ENCODE data around the gene GPR65. TPM values are rescaled to one million over a fixed set of nuclear protein-coding genes. Genes with fewer than 3 reads are reported as not detected.
A peak's percentile ranks its signal among the peaks of the same experiment; 100 is the strongest.
"Not testable (repeated sequence)": the region's sequence is repeated elsewhere in the genome, so short reads cannot be mapped to it uniquely, and the experiment has no call there.

GPR65 gene
- total RNA-seq, 1 experiment from 2014 or later, result not detected

- DNase-seq (ENCODE audit: low spot score), result no peak
These were observed 364 bp upstream of the GPR65 start for GRCh38 chr14:88004506-88005036.

DNA sequence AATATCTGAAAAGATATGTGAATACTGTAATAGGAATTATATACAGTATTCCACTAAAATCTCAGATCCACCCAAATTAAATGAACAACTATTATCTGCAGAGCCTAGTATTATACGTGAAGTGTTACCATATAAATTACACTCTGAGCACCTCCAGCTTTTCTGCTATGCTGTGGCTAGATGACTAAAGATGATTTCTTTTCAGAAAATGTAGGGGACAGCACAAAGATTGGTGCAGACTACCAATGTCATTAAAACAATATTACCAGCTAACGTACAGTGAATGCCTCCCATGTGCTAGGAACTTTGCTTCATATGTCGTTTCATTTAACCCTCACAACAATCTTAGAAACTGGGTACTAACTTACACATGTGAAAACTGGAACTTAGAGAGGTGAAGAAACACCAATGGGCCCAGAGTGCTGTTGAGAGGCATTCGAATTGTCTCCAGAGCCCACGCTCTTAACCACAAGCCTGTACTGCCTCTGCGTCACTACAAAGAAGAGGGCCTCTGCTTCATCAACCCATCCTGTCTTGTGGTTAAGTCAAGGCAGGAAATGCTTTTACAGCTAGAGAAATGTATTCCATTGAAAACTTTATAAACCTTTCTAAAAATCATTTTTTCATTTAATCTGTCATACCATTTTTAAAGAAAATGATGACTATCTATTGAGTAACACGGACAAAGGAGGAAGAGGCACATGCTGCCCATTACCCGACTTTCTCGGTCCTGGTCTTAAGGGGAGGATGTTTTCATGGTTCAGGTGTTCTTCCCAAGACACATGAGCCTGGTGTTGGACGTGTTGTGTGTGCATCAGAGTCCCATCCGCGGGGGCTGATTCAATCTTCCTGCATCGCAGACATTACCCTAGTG is 1.3 kb downstream of the GPR65 start:
- no peak for DNase-seq (ENCODE audit: low spot score)

GRCh38 chr14:88007608-88008007 is 2.7 kb downstream of the GPR65 start:
- no peak for DNase-seq (ENCODE audit: low spot score)

DNA sequence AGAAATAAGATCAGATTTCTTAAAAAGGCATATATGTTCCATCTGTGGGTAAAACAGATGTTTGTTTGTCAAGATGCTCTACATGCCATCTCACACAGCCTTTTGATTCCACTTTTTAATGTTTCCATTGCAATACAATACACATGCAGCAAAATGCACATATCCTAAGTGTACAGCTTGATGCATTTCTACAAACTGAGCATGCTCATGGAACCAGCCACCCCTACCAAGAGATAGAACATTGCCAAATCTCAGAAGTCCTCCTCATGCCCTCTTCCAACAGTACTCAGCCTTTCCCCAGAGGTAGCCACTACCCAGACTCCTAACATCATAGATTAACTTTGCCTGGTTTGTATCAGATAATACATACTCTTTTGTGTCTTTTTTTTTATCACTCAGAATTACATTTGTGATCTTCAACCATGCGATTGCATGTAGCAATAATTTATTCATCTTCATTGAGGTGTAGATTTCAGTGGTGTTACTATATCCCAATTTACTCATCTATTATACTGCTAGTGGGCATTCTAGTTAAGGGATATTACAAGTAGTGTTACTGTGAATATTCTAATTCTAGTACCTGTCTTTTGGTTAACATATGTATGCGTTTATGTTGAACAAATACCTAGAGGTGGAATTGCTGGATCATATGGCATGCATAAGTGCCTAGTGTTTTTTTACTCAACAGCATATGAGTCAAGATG is 3.3 kb downstream of the GPR65 start:
- no peak for DNase-seq (ENCODE audit: low spot score)

DNA sequence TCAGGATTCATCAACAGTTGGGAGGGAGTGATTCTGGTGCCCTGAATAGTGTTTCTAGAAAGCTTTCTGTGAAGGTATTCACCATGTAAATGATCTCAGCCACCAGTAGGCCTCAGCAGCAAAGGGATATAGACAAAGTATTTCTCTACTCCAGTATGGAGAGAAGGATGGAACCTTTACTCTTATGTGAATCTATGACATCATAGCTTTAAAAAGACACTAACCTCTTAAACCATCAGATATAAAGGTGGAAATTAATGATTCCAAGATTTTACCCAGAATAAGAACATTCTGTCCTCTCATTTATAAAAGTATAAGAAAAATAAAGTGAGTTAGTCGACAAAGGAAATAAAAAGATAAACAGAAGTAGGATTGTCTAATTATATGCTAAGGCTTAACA is 4.6 kb downstream of the GPR65 start:
- no peak for DNase-seq (ENCODE audit: low spot score)

GRCh38 chr14:88010331-88010730 is 5.4 kb downstream of the GPR65 start:
- DNase-seq (ENCODE audit: low spot score), result no peak

GRCh38 chr14:88012495-88012894 is 7.6 kb downstream of the GPR65 start:
- no peak for DNase-seq (ENCODE audit: low spot score)

DNA sequence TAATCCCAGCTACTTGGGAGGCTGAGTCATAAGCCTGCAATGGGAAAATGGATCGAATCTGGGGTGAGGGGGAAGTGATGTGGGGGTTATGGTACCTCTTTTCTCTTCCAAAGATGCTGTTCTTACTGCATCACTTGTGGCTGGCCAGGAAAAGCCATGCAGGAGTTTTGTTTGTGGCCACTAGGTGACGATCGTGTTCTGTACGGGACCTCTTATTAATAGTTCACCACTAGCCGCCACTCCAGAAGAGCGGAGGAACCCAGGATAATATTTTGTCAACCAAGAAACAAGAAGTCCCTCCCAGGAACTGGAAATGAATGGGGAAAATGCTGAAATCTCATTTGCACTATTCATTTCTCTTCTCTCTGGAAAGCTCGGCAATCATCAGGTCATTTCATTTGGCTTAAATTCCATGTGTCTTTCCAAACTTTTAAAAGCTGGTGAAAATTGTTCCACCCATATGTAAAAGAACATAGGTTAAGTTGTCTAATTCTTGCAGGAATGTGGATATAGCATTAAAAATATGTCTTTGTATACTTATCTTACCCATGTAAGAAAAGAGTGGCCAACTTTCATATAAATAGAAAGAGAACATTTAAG is 8.9 kb downstream of the GPR65 start:
- peak; percentile 53 for DNase-seq (ENCODE audit: low spot score)

DNA sequence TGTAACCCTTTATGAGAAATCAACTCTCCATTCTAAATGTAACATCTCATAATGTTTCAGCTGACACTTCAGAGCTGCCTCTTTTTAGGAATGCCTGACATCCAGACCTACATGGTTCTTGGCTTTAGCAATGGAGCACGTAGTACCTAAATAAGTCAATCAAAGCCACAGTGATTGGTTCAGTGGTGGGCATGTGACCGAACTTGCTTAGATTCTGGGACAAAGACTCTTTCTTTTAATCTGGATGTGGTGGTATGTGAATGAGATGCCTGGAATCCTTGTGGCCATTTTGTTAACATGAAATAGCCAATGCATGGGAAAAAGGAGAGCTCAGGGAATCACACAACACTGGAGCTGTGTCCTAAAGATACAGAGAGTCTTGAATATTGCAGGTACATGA is 11.8 kb downstream of the GPR65 start:
- no peak for DNase-seq (ENCODE audit: low spot score)

GRCh38 chr14:88017535-88017934 is 12.6 kb downstream of the GPR65 start:
- no peak for DNase-seq (ENCODE audit: low spot score)

DNA sequence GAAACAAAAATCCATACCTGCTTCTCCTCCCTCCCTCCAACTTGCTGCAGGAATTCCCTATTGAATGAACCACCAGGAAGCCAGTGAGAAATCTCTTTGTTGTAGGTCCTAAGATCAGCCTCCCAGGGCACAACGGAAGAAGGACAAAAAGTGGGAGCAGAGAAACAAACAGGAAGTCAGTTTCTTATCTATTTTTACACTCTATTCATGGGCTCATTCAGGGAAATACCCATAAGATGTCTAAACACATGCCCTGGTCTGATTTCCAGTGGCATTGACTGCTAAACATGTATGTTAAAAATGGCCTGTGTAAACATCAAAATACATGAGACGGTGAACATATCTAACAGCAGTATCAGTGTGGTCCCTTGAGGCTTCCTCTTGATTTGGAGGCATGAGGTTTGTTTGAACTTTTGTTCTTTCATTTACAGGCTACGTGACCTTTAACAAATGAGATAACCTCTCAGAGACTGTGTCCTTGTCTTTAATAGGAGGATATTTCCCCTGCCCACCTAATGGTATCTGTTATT is 18.8 kb downstream of the GPR65 start:
- peak; percentile 1 for DNase-seq (ENCODE audit: low spot score)

- not testable (repeated sequence) for DNase-seq (ENCODE audit: low spot score)
These were observed 19.5 kb downstream of the GPR65 start for GRCh38 chr14:88024252-88025086.

GRCh38 chr14:88025313-88025712 is 20.4 kb downstream of the GPR65 start:
- no peak for DNase-seq (ENCODE audit: low spot score)

GRCh38 chr14:88026890-88027289 is 22.0 kb downstream of the GPR65 start:
- no peak for DNase-seq (ENCODE audit: low spot score)

GRCh38 chr14:88029500-88029899 is 24.6 kb downstream of the GPR65 start:
- DNase-seq (ENCODE audit: low spot score), result no peak

- no peak for DNase-seq (ENCODE audit: low spot score)
These were observed 25.1 kb downstream of the GPR65 start for GRCh38 chr14:88030079-88030478.

DNA sequence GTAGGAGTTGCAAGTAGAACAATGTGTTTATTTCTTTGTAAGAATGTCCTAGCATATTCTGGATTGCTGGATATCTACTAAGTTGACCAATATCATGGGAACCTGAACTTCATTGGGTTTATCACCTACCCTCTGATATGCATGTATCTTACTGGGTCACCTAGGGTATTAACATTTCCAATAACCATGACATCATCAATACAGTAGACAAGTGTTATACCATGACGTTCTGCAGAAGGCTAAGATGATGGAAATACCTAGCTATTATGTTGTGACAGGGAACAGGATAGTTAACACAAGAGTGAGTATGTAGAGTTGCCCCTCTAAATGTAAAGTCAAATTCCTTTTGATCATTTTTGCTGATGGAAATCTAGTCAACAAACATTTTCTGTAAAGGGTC is 26.0 kb downstream of the GPR65 start:
- DNase-seq (ENCODE audit: low spot score), result no peak

DNA sequence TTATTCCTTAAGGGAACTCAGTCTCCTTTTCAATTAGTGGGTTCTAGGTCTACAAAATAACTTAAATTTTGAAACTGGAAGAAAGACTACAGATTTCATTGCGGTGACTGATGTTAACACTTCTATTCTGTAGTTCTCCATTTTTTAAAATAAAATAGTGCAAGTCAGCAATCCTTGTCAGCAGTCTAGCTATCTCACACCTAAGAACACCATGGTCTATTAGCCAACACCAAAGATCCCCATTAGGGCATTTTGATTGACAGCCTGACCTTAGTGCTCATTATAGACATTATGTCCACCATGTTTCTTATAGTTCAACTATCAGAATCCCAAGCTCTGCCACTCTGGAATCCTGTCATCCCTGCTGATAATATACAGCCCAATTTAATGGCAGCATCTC is 27.4 kb downstream of the GPR65 start:
- no peak for DNase-seq (ENCODE audit: low spot score)

GRCh38 chr14:88034076-88034475 is 29.1 kb downstream of the GPR65 start:
- no peak for DNase-seq (ENCODE audit: low spot score)

- no peak for DNase-seq (ENCODE audit: low spot score)
These were observed 31.5 kb downstream of the GPR65 start for GRCh38 chr14:88036422-88036821.

GRCh38 chr14:88037325-88037724 is 32.4 kb downstream of the GPR65 start:
- DNase-seq (ENCODE audit: low spot score), result no peak

Measured in HT-29 (cell line).